ENCODE results near the gene HNMT.
"Not testable (repeated sequence)": the region's sequence is repeated elsewhere in the genome, so short reads cannot be mapped to it uniquely, and the experiment has no call there.

HNMT gene

GRCh38 chr2:137967042-137967441, 2.8 kb downstream of the HNMT start:
- no peak for TF ChIP-seq CTCF (conservative IDR thresholded peaks at IDR 0.05)
- no peak overlapping the region for H3K27ac ChIP-seq

- TF ChIP-seq CTCF (conservative IDR thresholded peaks at IDR 0.05) = no peak
- peak overlapping the region; percentile 64 for H3K27ac ChIP-seq
Measured at GRCh38 chr2:137968477-137969417, 4.5 kb downstream of the HNMT start.

- H3K27ac ChIP-seq = peak overlapping the region; percentile 64
- no peak for TF ChIP-seq CTCF (conservative IDR thresholded peaks at IDR 0.05)
Measured at GRCh38 chr2:137969418-137969765, 5.1 kb downstream of the HNMT start.

- H3K27ac ChIP-seq = peak overlapping the region; percentile 64
- TF ChIP-seq CTCF (conservative IDR thresholded peaks at IDR 0.05) = no peak
Measured at GRCh38 chr2:137969876-137970275, 5.6 kb downstream of the HNMT start.

GRCh38 chr2:137971259-137971658, 7.0 kb downstream of the HNMT start:
- H3K27ac ChIP-seq = not testable (repeated sequence)

- peak overlapping the region; percentile 93; the same call in 1 of the 2 replicates for H3K27ac ChIP-seq
- TF ChIP-seq CTCF (conservative IDR thresholded peaks at IDR 0.05) = no peak
Measured at GRCh38 chr2:137973280-137973679, 9.0 kb downstream of the HNMT start.

GRCh38 chr2:137975280-137976271, 11.3 kb downstream of the HNMT start:
- no peak for TF ChIP-seq CTCF (conservative IDR thresholded peaks at IDR 0.05)
- H3K27ac ChIP-seq = peak overlapping the region; percentile 93
